Right atrium auricular region (tissue), 2 donors: ENCODE results near the gene PRR29. TPM values are rescaled to one million over a fixed set of nuclear protein-coding genes. Genes with fewer than 3 reads are reported as not detected.

Source experiments
- DNase-seq: peaks from one replicate; pipeline ENCODE4 v3.0.0-alpha.2; 2019; ENCODE audit warnings: low spot score
- H3K27ac ChIP-seq, 2 donors: fragments of 200-600 bp; sonication (generic); 1 replicate in 1 of 2; 2 replicates in 1 of 2; pipeline ENCODE4 v1.5.1; 2016 to 2019
- H3K27me3 ChIP-seq, 2 donors: fragments of 200-600 bp; sonication (generic); one replicate each; pipeline versions ENCODE4 v1.5.1 to v1.6.0; 2017 to 2019
- H3K36me3 ChIP-seq: fragments of 200-600 bp; sonication (generic); one replicate; pipeline ENCODE4 v1.5.1; 2016
- H3K4me1 ChIP-seq, 2 donors: fragments of 200-600 bp; sonication (generic); one replicate each; pipeline versions ENCODE4 v1.5.1 to v1.6.0; 2017 to 2019
- H3K4me3 ChIP-seq, 2 donors: fragments of 200-600 bp; sonication (generic); 1 replicate in 1 of 2; 2 replicates in 1 of 2; pipeline ENCODE4 v1.5.1; 2017 to 2019; ENCODE audit warnings: mild to moderate bottlenecking in 1 of 2, moderate library complexity in 1 of 2
- H3K9me3 ChIP-seq, 2 donors: fragments of 200-600 bp; sonication (generic); one replicate each; pipeline ENCODE4 v1.5.1; 2019
- CTCF ChIP-seq, 2 donors: fragments of 200-600 bp; sonication (generic); IDR thresholded peaks; one replicate each; pipeline ENCODE4 v1.5.1; 2019; ENCODE audit warnings: antibody characterized with exemption in 2 of 2
- total RNA-seq, 2 donors: library from RNA; depleted of rRNA; stranded (reverse); fragments of >200 nt; gene quantifications; one replicate each; pipeline ENCODE4 v1.1.0, GENCODE V29; 2016

PRR29 gene
- total RNA-seq, 2 donors from 2014 or later: 0.08 TPM; not detected in 1

- no peak for DNase-seq
- H3K27me3 ChIP-seq: no peaks in the 10 kb centered on the region
- no peak overlapping the region for H3K4me3 ChIP-seq
- H3K27ac ChIP-seq: no peak overlapping the region
- TF ChIP-seq CTCF (IDR thresholded peaks at IDR 0.05): no peak
- H3K4me1 ChIP-seq: no peaks in the 10 kb centered on the region
- no peaks in the 10 kb centered on the region for H3K9me3 ChIP-seq
- H3K36me3 ChIP-seq: peaks cover 24% of the 10 kb centered on the region
Observed at GRCh38 chr17:64040206-64040605, 42.1 kb downstream of the PRR29 start.

- TF ChIP-seq CTCF (IDR thresholded peaks at IDR 0.05): no peak
- DNase-seq: no peak
- Histone ChIP-seq H3K9me3 (no peaks in the 10 kb centered on the region), H3K36me3 (peaks cover 40% of the 10 kb centered on the region), H3K27me3 (no peaks in the 10 kb centered on the region), H3K4me3 (no peak overlapping the region), H3K4me1 (no peaks in the 10 kb centered on the region), H3K27ac (no peak overlapping the region)
Observed at GRCh38 chr17:64041912-64042311, 43.8 kb downstream of the PRR29 start.

GRCh38 chr17:64042700-64043485 is 44.7 kb downstream of the PRR29 start:
- no peak for TF ChIP-seq CTCF (IDR thresholded peaks at IDR 0.05)
- DNase-seq: no peak
- H3K4me3 ChIP-seq: no peak overlapping the region
- H3K27me3 ChIP-seq: no peaks in the 10 kb centered on the region
- H3K36me3 ChIP-seq: peaks cover 45% of the 10 kb centered on the region
- no peak overlapping the region for H3K27ac ChIP-seq
- no peaks in the 10 kb centered on the region for H3K4me1 ChIP-seq
- no peaks in the 10 kb centered on the region for H3K9me3 ChIP-seq

GRCh38 chr17:64045176-64045575 is 47.0 kb downstream of the PRR29 start:
- Histone ChIP-seq H3K36me3 (peaks cover 62% of the 10 kb centered on the region), H3K4me3 (no peak overlapping the region), H3K9me3 (no peaks in the 10 kb centered on the region), H3K27ac (no peak overlapping the region), H3K4me1 (no peaks in the 10 kb centered on the region), H3K27me3 (no peaks in the 10 kb centered on the region)
- DNase-seq: no peak
- TF ChIP-seq CTCF (IDR thresholded peaks at IDR 0.05): no peak

- Histone ChIP-seq H3K4me1 (no peaks in the 10 kb centered on the region), H3K9me3 (no peaks in the 10 kb centered on the region), H3K27ac (no peak overlapping the region), H3K27me3 (no peaks in the 10 kb centered on the region), H3K4me3 (no peak overlapping the region), H3K36me3 (peaks cover 79% of the 10 kb centered on the region)
- TF ChIP-seq CTCF (IDR thresholded peaks at IDR 0.05): no peak
- no peak for DNase-seq
Observed at GRCh38 chr17:64048805-64049204, 50.7 kb downstream of the PRR29 start.

- Histone ChIP-seq H3K4me1 (no peaks in the 10 kb centered on the region), H3K4me3 (no peak overlapping the region), H3K9me3 (no peaks in the 10 kb centered on the region), H3K27me3 (no peaks in the 10 kb centered on the region), H3K36me3 (peaks cover 75% of the 10 kb centered on the region), H3K27ac (no peak overlapping the region)
- no peak for DNase-seq
- TF ChIP-seq CTCF (IDR thresholded peaks at IDR 0.05): no peak
Observed at GRCh38 chr17:64051153-64051552, 53.0 kb downstream of the PRR29 start.
